ENCODE measurements around the gene ANKS1A.

DNA sequence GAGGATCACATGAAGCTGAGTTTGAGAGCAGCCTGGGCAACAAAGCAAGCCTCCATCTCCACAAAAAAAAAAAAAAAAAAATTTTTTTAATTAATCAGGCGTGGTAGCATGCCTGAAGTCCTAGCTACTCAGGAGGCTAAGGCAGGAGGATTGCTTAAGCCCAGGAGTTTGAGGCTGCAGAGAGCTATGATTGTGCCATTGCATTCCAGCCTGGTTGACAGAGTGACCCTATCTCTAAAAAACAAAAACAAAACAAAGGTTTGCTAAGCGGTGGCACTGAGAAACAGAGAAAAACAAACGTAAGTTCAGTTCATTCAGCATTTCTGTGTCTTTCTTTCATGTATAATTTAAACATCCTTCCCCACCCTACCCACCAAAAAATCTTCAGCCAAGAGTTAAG is 78.4 kb downstream of the ANKS1A start:
- TF ChIP-seq, protein P1, sequence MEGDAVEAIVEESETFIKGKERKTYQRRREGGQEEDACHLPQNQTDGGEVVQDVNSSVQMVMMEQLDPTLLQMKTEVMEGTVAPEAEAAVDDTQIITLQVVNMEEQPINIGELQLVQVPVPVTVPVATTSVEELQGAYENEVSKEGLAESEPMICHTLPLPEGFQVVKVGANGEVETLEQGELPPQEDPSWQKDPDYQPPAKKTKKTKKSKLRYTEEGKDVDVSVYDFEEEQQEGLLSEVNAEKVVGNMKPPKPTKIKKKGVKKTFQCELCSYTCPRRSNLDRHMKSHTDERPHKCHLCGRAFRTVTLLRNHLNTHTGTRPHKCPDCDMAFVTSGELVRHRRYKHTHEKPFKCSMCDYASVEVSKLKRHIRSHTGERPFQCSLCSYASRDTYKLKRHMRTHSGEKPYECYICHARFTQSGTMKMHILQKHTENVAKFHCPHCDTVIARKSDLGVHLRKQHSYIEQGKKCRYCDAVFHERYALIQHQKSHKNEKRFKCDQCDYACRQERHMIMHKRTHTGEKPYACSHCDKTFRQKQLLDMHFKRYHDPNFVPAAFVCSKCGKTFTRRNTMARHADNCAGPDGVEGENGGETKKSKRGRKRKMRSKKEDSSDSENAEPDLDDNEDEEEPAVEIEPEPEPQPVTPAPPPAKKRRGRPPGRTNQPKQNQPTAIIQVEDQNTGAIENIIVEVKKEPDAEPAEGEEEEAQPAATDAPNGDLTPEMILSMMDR (IDR thresholded peaks at IDR 0.05 in 4 of 5, conservative IDR thresholded peaks at IDR 0.05 in 1 of 5), result no peak
- no peak for TF ChIP-seq POLR2A (IDR thresholded peaks at IDR 0.05)
